HCT116 (cell line): ENCODE data around the gene VIT. TPM values are rescaled to one million over a fixed set of nuclear protein-coding genes. Genes with fewer than 3 reads are reported as not detected.

Experiments
- ATAC-seq: fragments of 200-7000 bp; cut with Tn5 transposase; 2 replicates; pipeline ENCODE4 v1.9.1; 2020; ENCODE audit warnings: mild to moderate bottlenecking, moderate library complexity
- BruUV-seq: library from RNA; stranded (reverse); fragments of 400-500 nt; replicated peaks from 2 replicates; lab custom pipeline; 2021; lab: Mats Ljungman, UMichigan
- CTCF ChIA-PET: fragments of 300-600 bp; sonication (Branson Sonifier 250); formaldehyde crosslinking; loops from one replicate; lab custom pipeline; 2021; ENCODE audit warnings: antibody characterized with exemption; lab: Charles Lee
- POLR2A ChIA-PET: fragments of 300-600, 350-600 bp; sonication (Branson Sonifier 250); formaldehyde crosslinking; loops from one replicate; lab custom pipeline; 2021; ENCODE audit warnings: antibody characterized with exemption; lab: Charles Lee
- RAD21 ChIA-PET, 2 experiments: fragments of 300-600 bp; sonication (Branson Sonifier 250); formaldehyde crosslinking; loops; one replicate each; lab custom pipeline; 2023; ENCODE audit warnings: low total read pairs in 2 of 2; ENCODE audit not compliant: uncharacterized antibody in 2 of 2, unreplicated experiment in 2 of 2, low non-redundant PET in 1 of 2; lab: Charles Lee
- DNase-seq: peaks from one replicate; pipeline ENCODE4 v3.0.0-alpha.2; 2010; ENCODE audit warnings: low read depth, low spot score
- H2AFZ ChIP-seq: fragments of 200-600 bp; shearing (Covaris generic), sonication (generic); 2 replicates; pipeline ENCODE4 v1.6.1; 2017; ENCODE audit warnings: low read depth, mixed run types, mixed read lengths, antibody characterized with exemption, low read length; ENCODE audit not compliant: poor library complexity, severe bottlenecking
- H3K27ac ChIP-seq: 2 replicates; pipeline ENCODE4 v1.5.1; 2012; ENCODE audit warnings: low read depth, low read length
- H3K27me3 ChIP-seq: fragments of 200-600 bp; sonication (generic); 2 replicates; pipeline ENCODE4 v1.6.1; 2016; ENCODE audit warnings: mixed run types, low read length, mixed read lengths; ENCODE audit not compliant: insufficient read depth
- H3K36me3 ChIP-seq, 2 experiments: fragments of 200-500 bp in 1 of 2; fragments of 200-600 bp in 1 of 2; sonication (Bioruptor generic) in 1 of 2; sonication (generic) in 1 of 2; 2 replicates each; pipeline versions ENCODE4 v1.5.1 to v1.6.1; 2014 to 2016; ENCODE audit warnings: low read length in 2 of 2, inconsistent platforms in 1 of 2, mixed read lengths in 1 of 2, mixed run types in 1 of 2; ENCODE audit not compliant: insufficient read depth in 2 of 2, control insufficient read depth in 1 of 2
- H3K4me1 ChIP-seq, 2 experiments: fragments of 200-600 bp in 1 of 2; sonication (generic) in 1 of 2; 2 replicates each; pipeline versions ENCODE4 v1.5.1 to v1.6.1; 2012 to 2017; ENCODE audit warnings: low read length in 2 of 2, inconsistent platforms in 1 of 2, mild to moderate bottlenecking in 1 of 2, mixed read lengths in 1 of 2, mixed run types in 1 of 2, moderate library complexity in 1 of 2; ENCODE audit not compliant: insufficient read depth in 2 of 2, control insufficient read depth in 1 of 2
- H3K4me2 ChIP-seq: fragments of 200-600 bp; sonication (generic); 2 replicates; pipeline ENCODE4 v1.6.1; 2017; ENCODE audit warnings: mixed run types, low read length, mixed read lengths
- H3K4me3 ChIP-seq, 2 experiments: fragments of 200-600 bp in 1 of 2; sonication (generic) in 1 of 2; replicated peaks in 1 of 2; 2 replicates each; pipeline ENCODE4 v1.5.1; 2011 to 2016; ENCODE audit warnings: low read length in 2 of 2, control low read depth in 1 of 2, low read depth in 1 of 2, mild to moderate bottlenecking in 1 of 2, mixed read lengths in 1 of 2, mixed run types in 1 of 2
- H3K79me2 ChIP-seq: fragments of 200-600 bp; sonication (generic); 2 replicates; pipeline ENCODE4 v1.6.1; 2017; ENCODE audit warnings: mild to moderate bottlenecking, mixed run types, low read length, moderate library complexity, mixed read lengths; ENCODE audit not compliant: insufficient read depth
- H3K9ac ChIP-seq: fragments of 200-600 bp; sonication (generic); 2 replicates; pipeline ENCODE4 v1.6.1; 2016; ENCODE audit warnings: low read length, mixed read lengths
- H3K9me2 ChIP-seq: fragments of 200-600 bp; sonication (generic), shearing (Covaris generic); 2 replicates; pipeline ENCODE4 v1.6.1; 2017; ENCODE audit warnings: mixed run types, mild to moderate bottlenecking, moderate library complexity; ENCODE audit not compliant: insufficient read depth
- H3K9me3 ChIP-seq, 2 experiments: fragments of 200-500 bp in 1 of 2; fragments of 200-600 bp in 1 of 2; sonication (Bioruptor generic) in 1 of 2; sonication (generic) in 1 of 2; 2 replicates each; pipeline ENCODE4 v1.6.1; 2014 to 2017; ENCODE audit warnings: low read length in 2 of 2, mixed read lengths in 2 of 2, inconsistent platforms in 1 of 2, low read depth in 1 of 2, mild to moderate bottlenecking in 1 of 2, mixed run types in 1 of 2, moderate library complexity in 1 of 2; ENCODE audit not compliant: control insufficient read depth in 1 of 2, insufficient read depth in 1 of 2
- H4K20me1 ChIP-seq: fragments of 200-600 bp; sonication (generic), shearing (Covaris generic); 2 replicates; pipeline ENCODE4 v1.6.1; 2017; ENCODE audit warnings: mixed run types, mild to moderate bottlenecking, moderate library complexity; ENCODE audit not compliant: insufficient read depth
- ATF3 ChIP-seq: IDR thresholded peaks from 2 replicates; pipeline ENCODE4 v1.6.1; 2012
- CBX3 ChIP-seq: IDR thresholded peaks from 2 replicates; pipeline ENCODE4 v1.6.1; 2012; ENCODE audit warnings: low read depth
- CEBPB ChIP-seq: IDR thresholded peaks from 2 replicates; pipeline ENCODE4 v1.6.1; 2012; ENCODE audit warnings: low read depth
- EGR1 ChIP-seq: IDR thresholded peaks from 2 replicates; pipeline ENCODE4 v1.6.1; 2012; ENCODE audit warnings: low read depth
- ELF1 ChIP-seq: IDR thresholded peaks from 2 replicates; pipeline ENCODE4 v1.6.1; 2012; ENCODE audit warnings: low read depth, borderline replicate concordance
- EZH2 ChIP-seq: fragments of 200-600 bp; sonication (generic); IDR thresholded peaks from 2 replicates; pipeline ENCODE4 v1.6.1; 2017; ENCODE audit warnings: antibody characterized with exemption, mixed run types
- EZH2phosphoT487 ChIP-seq: fragments of 200-600 bp; IDR thresholded peaks from 2 replicates; pipeline ENCODE4 v1.6.1; 2018; ENCODE audit warnings: antibody characterized with exemption, borderline replicate concordance
- FOSL1 ChIP-seq: IDR thresholded peaks from 2 replicates; pipeline ENCODE4 v1.6.1; 2012; ENCODE audit warnings: low read depth
- JUND ChIP-seq: IDR thresholded peaks from 2 replicates; pipeline ENCODE4 v1.6.1; 2012
- POLR2A ChIP-seq: IDR thresholded peaks from 2 replicates; pipeline ENCODE4 v1.7.0; 2011; ENCODE audit warnings: borderline replicate concordance; ENCODE audit not compliant: insufficient read depth, insufficient read length; ENCODE audit errors: extremely low read depth
- POLR2AphosphoS5 ChIP-seq: IDR thresholded peaks from 2 replicates; pipeline ENCODE4 v1.6.1; 2011; ENCODE audit warnings: mild to moderate bottlenecking, low read depth, low read length, moderate library complexity
- SRF ChIP-seq: IDR thresholded peaks from 2 replicates; pipeline ENCODE4 v1.6.1; 2012; ENCODE audit warnings: low read depth
- TCF7L2 ChIP-seq: IDR thresholded peaks from 2 replicates; pipeline ENCODE4 v1.7.0; 2011; ENCODE audit warnings: borderline replicate concordance, inconsistent platforms; ENCODE audit not compliant: insufficient read depth, insufficient read length; ENCODE audit errors: extremely low read depth
- YY1 ChIP-seq: IDR thresholded peaks from 2 replicates; pipeline ENCODE4 v1.6.1; 2011; ENCODE audit warnings: low read length, low read depth, moderate library complexity, mild to moderate bottlenecking; ENCODE audit not compliant: insufficient replicate concordance; ENCODE audit errors: extremely low read depth
- ZBTB33 ChIP-seq: IDR thresholded peaks from 2 replicates; pipeline ENCODE4 v1.6.1; 2011; ENCODE audit warnings: mild to moderate bottlenecking, low read length, moderate library complexity; ENCODE audit not compliant: insufficient replicate concordance; ENCODE audit errors: extremely low read depth
- ZNF274 ChIP-seq: fragments of 200-500 bp; sonication (Bioruptor generic); IDR thresholded peaks from 2 replicates; pipeline ENCODE4 v1.6.1; 2014; ENCODE audit warnings: mild to moderate bottlenecking, low read depth, low read length, inconsistent platforms
- intact Hi-C: fragments of 100-400 bp; cut with micrococcal nuclease; formaldehyde crosslinking; loops from 2 replicates; pipeline ENCODE4 v1.10.0; 2022
- total RNA-seq: library from RNA; stranded (reverse); gene quantifications from one replicate; pipeline ENCODE4 v1.2.1, GENCODE V29; 2021; ENCODE audit not compliant: unreplicated experiment
- TF ChIP-seq, protein P1 (sequence below): IDR thresholded peaks from 2 replicates; pipeline ENCODE4 v1.6.1; 2012

The VIT gene
- total RNA-seq, 1 experiment from 2014 or later, result not detected

GRCh38 chr2:36855429-36855828, 158.9 kb downstream of the VIT start:
- DNase-seq, result no peak
- H3K27ac ChIP-seq, result no peak overlapping the region
- intact Hi-C loops, result no loop called here
- ChIA-PET RAD21 (no interaction called here), POLR2A (no interaction called here), CTCF (interaction anchor here (1.7 kb wide), 1 partner anchor 70 kb away, joined by 6 read pairs; no protein-coding TSS in a partner anchor)
- BruUV-seq, result no TSS peak
- no peaks in the 10 kb centered on the region for H3K4me1 ChIP-seq
- H3K36me3 ChIP-seq, result peaks cover 0 to 3% of the 10 kb centered on the region in 2 experiments; a peak in 1 of 4 replicates
- H3K9me3 ChIP-seq, result no peaks in the 10 kb centered on the region
- H3K9ac ChIP-seq, result no peak overlapping the region
- H3K9me2 ChIP-seq, result no peaks in the 10 kb centered on the region
- no peaks in the 10 kb centered on the region for H3K79me2 ChIP-seq
- TF ChIP-seq EGR1 (no peak), JUND (no peak), ZBTB33 (no peak), SRF (no peak), ZNF274 (no peak), EZH2 (no peak), CEBPB (no peak), ELF1 (no peak), CBX3 (no peak), POLR2A (no peak), EZH2phosphoT487 (no peak), TCF7L2 (no peak), FOSL1 (no peak), ATF3 (no peak), POLR2AphosphoS5 (no peak), YY1 (no peak)
- TF ChIP-seq, protein P1, sequence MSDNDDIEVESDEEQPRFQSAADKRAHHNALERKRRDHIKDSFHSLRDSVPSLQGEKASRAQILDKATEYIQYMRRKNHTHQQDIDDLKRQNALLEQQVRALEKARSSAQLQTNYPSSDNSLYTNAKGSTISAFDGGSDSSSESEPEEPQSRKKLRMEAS, result no peak
- H4K20me1 ChIP-seq, result no peaks in the 10 kb centered on the region
- no peak overlapping the region for H2AFZ ChIP-seq
- H3K4me3 ChIP-seq, result no peak overlapping the region
- no peak overlapping the region for H3K4me2 ChIP-seq
- ATAC-seq, result no peak
- no peaks in the 10 kb centered on the region for H3K27me3 ChIP-seq
